ENCODE data around the gene WDR74.

GRCh38 chr11:62880803-62881578 is 41.6 kb upstream of the WDR74 start, which contains the start of gene SLC3A2:
- TF ChIP-seq RFX5 (IDR thresholded peaks at IDR 0.05), result 0 out of 2 replicates have a peak, but pooled peaks have one; percentile 6
- peak; percentile 74 for TF ChIP-seq CTCF (IDR thresholded peaks at IDR 0.05)
- TF ChIP-seq MAFK (IDR thresholded peaks at IDR 0.05; ENCODE audit: partially characterized antibody), result no peak
- peak; percentile 99 for TF ChIP-seq POLR2A (IDR thresholded peaks at IDR 0.05; ENCODE audit: low read length)
- peak; percentile 92 for TF ChIP-seq MAX (IDR thresholded peaks at IDR 0.05)
- TF ChIP-seq POLR2AphosphoS2 (conservative IDR thresholded peaks at IDR 0.05; ENCODE audit: low read length), result no peak
- no peak for TF ChIP-seq CEBPB (IDR thresholded peaks at IDR 0.05)
- TF ChIP-seq EP300 (IDR thresholded peaks at IDR 0.05), result no peak
- 0 out of 2 replicates have a peak, but pooled peaks have one; percentile 52 for TF ChIP-seq EHF (CRISPR knock-in tag; IDR thresholded peaks at IDR 0.05)
- no peak; the same call in none of the 2 replicates for TF ChIP-seq REST (IDR thresholded peaks at IDR 0.05)
- TF ChIP-seq RAD21 (conservative IDR thresholded peaks at IDR 0.05 in 1 of 2, IDR thresholded peaks at IDR 0.05 in 1 of 2), result peak; percentile 25 to 47; a peak in 4 of 5 replicates
- TF ChIP-seq HDAC2 (IDR thresholded peaks at IDR 0.05), result no peak
- TF ChIP-seq RNF2 (IDR thresholded peaks at IDR 0.05; ENCODE audit: borderline replicate concordance, low read depth), result peak; percentile 22; the same call in 1 of the 2 replicates
